ENCODE measurements around the gene SERPINB6.
"Not testable (repeated sequence)": the region's sequence is repeated elsewhere in the genome, so short reads cannot be mapped to it uniquely, and the experiment has no call there.

Gene SERPINB6

GRCh38 chr6:2998998-2999617, 27.7 kb upstream of the SERPINB6 start:
- DNase-seq, result no peak

DNA sequence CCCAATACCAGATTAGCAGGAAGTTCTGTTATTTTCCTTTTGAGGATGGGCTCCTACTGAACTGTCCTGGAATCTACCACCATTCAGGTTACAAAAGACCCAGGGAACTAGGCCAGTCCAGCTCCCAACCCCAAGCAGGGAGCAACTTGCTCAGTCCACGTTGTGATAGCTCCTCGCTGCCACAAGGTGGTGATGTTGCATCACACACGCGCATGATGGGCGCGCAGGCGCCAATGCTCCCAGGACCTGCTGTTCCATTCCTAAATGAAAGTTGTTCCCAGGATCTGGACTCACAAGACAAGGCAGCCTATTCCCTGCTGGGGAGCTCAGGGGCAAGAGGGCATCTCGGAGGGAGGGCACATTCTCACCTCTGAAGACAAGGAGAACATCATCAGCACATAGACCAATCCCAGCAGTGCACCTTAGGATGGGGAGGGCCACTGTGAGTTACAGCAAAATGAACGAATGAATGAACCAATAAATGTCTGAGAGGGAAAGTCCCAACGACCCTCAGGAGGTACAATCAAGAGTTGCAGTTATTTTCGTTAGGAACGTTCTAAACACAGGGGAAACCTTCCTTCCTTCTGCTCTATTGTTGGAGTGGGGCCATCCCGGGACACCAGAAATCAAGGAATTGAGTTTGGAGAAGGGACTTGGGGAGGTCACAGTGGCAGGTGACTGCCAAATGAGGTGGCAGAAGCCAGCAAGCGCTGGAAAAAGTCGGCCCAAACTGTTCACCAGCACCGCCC, 27.1 kb upstream of the SERPINB6 start:
- not testable (repeated sequence) for DNase-seq

- no peak for DNase-seq
Measured at GRCh38 chr6:2993755-2994317, 22.5 kb upstream of the SERPINB6 start.

GRCh38 chr6:2992330-2992979, 21.1 kb upstream of the SERPINB6 start:
- no peak for DNase-seq

DNA sequence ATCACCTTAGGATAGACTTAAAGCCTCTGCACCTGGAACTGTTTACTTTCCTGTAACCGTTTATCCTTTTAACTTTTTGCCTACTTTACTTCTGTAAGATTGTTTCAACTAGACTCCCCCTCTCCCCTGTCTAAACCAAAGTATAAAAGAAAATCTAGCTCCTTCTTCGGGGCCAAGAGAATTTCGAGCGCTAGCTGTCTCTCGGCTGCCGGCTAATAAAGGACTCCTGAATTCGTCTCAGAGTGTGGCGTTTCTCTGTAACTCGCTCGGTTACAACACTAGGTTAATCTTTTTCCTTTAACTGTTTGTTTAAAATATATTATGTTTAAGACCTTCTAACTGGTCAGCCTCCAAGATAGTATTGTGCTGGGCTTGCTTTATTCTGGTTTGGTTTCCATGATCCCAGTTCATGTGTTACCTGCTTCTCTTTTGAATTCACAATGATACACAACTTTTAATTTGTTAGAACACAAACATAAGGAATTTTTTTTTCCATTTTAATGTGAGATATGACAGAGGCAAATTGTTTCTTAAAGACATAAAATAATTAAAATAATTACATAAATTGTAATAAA, 19.7 kb upstream of the SERPINB6 start:
- peak in 1 of 2 donors; percentile 40 for DNase-seq

GRCh38 chr6:2990248-2990931, 19.0 kb upstream of the SERPINB6 start:
- DNase-seq, result peak in 1 of 2 donors; percentile 70

GRCh38 chr6:2989332-2990247, 18.2 kb upstream of the SERPINB6 start:
- DNase-seq, result peak; percentile 84 to 98

DNA sequence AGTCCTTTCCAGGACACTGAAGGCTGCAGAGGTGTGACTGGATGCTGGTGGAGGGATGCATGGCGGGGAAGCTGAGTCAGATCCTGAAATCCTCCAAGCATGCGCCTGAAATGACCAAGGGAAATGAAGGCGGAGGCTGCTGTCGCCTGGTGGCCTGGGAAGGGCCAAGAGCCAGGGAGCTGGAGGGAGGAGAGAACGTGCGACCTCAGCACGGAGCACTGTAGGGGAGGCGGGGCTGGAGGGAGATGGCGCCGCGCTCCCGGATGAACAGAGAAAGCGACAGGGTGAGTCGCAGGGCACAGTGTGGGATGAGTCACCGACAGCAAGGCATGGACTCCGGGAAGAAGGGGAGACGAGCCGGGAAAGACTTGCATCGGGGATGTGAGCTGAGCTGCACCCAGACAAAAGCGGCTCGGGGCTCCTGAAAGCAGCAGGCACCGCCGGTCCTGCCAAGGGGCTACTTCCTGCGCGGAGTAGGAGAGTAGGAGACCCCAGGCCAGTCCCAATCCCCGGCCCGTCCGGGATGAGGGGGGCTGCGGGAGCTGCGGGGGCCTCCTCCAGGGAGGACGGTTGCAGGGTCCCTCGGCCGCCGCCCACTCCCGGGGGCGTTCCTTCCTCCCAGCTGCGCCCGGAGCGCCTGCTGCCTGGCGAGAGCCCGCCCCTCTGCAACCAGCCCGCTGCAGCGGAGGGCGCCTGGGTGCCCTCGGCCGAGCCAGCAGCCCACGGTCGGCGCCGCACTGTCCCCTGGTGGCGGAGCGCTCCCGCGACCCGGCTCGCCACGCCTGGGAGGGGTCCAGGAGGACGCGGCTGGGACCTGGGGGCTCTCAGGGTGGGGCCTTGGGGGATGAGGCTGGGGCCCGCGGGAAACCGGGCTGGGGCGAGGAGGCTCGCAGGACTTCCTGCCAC, 17.3 kb upstream of the SERPINB6 start:
- DNase-seq, result peak; percentile 85 to 90

GRCh38 chr6:2988094-2988425, 16.7 kb upstream of the SERPINB6 start:
- DNase-seq, result no peak

GRCh38 chr6:2986722-2987221, 15.4 kb upstream of the SERPINB6 start:
- no peak for DNase-seq

GRCh38 chr6:2984738-2985406, 13.5 kb upstream of the SERPINB6 start:
- no peak for DNase-seq

DNA sequence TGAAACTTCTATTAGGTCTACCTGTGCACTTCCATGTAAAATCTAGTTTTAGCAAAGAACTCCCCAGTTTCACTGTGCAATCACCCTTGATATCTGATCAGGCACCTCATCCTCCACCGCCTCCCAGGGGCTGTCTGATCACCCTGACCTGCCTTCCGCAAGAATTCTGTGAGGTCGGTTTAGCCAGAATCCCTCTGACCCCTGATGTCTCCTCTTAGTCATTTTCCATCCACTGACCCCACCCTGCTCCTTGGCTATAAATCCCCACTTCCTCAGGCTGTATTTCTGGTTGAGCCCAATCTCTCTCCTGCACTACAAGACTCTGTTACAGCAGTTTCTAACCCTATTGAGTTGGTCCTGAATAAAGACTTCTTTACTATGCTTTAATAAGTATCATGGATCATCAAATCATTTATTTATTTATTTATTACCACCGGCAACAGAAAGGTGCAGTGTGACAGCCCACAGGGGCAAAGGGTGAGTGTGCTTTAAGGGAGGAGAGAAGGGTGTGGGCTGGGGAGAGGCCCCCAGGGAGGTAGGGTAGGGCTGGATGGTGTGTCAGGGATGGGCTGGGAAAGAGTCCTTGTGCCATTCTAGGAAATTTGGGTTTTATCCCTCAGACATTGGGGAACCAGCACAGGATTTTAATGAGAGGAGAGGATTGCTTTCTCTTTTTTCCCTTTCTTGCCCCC, 11.2 kb upstream of the SERPINB6 start:
- DNase-seq, result no peak

GRCh38 chr6:2980465-2980855, 9.1 kb upstream of the SERPINB6 start:
- no peak for DNase-seq

GRCh38 chr6:2979819-2980464, 8.6 kb upstream of the SERPINB6 start:
- DNase-seq, result no peak

- no peak for DNase-seq
Measured at GRCh38 chr6:2978923-2979322, 7.6 kb upstream of the SERPINB6 start.

DNA sequence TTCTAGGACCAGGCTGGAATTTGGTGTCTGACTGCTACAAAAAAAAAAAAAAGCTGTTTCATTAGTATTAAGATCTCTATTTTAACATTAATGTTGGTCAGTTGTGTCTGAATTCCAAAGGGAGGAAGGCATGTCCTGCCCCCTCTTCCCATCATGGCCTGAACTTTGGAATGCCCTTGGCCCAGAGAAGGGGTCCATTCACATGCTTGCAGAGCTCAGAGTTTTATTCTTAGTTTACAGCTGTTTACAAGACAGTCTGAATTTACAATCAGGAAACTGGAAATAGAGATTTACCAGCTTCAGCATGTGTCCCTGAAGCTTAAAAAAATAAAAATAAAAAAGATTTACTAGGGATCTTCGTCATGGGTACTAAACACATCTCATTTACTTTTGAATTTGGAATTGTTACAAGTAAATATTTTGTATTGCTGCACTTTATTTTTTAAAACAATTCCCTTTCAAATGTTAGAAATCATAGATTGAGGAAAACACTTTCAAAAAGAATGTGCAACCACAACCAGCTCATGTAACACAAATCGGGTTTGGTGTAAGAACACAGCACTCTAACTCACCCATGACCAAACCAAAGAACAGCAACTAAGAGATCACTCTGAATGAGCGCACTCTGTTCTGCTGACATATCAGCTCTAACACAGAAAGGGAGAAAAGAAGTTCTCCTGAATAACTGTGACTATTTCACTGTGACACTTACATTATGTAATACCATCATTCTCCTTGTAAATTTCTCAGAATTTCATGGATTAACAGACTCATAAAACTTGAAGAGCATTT, 6.6 kb upstream of the SERPINB6 start:
- no peak for DNase-seq

DNA sequence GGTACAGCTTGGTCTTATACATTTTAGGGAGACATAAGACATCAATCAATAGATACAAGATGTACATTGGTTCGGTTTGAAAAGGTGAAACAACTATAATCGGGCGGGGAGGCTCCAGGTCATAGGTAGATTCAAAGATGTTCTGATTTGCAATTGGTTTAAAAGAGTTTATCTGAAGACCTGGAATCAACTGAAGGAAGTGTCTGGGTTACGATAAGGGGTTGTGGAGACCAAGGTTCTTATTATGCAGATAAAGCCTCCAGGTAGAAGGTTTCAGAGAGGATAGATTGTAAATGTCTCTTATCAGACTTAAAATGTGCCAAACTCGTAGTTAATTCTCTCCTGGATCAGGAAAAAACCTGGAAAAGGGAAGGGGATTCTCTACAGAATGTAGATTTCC, 5.9 kb upstream of the SERPINB6 start:
- no peak for DNase-seq

DNA sequence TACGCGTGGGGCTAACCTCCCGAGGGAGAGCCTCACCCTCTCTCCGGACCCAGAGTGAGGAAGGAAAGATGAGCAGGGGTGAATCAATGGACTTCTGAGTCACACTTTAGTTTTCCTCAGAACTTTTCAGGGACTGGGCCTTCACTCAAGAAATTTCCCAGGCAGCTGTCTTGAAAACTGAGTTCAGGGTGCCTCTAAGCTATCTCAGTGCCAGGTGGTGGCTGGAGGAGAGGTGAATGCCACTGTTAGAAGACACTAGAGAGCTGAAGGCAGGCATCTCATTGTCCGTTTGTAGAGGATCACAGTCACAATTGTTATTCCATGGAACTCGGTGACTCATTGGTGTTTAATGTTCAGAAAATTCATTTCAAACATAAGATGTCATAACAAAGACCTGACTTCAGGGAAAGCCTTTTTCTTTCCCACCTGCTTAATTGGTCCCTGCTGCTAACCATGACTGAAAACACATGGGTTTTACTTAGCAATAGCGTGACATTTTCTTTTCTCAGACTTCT, 5.3 kb upstream of the SERPINB6 start:
- DNase-seq, result no peak
